Measurements from ENCODE around the gene PRDM15.

Gene PRDM15

DNA sequence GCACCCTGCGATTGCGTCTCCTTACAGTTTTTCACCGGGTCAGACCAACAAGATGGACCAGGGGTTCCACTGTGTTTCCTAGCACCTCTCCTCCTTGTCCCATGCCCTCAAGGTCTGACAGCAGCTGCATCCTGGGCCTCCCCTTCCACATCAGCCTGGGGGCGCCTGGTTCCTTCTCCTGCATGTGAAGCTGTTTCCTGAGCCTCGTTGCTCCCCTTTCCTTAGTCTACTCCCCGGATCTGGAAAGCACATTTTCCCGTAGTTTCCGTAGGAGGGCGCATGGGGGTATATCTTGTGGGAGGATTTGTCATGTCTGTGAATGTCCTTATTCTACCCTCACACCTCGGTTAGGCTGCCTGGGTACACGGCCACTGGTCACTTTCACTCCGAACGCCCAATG, 6.1 kb downstream of the PRDM15 start:
- TF ChIP-seq CTCF (conservative IDR thresholded peaks at IDR 0.05; ENCODE audit: low read depth, low read length) = no peak
- H3K4me3 ChIP-seq (ENCODE audit: low read depth, low read length) = no peak overlapping the region
- DNase-seq (ENCODE audit: low read depth) = no peak

DNA sequence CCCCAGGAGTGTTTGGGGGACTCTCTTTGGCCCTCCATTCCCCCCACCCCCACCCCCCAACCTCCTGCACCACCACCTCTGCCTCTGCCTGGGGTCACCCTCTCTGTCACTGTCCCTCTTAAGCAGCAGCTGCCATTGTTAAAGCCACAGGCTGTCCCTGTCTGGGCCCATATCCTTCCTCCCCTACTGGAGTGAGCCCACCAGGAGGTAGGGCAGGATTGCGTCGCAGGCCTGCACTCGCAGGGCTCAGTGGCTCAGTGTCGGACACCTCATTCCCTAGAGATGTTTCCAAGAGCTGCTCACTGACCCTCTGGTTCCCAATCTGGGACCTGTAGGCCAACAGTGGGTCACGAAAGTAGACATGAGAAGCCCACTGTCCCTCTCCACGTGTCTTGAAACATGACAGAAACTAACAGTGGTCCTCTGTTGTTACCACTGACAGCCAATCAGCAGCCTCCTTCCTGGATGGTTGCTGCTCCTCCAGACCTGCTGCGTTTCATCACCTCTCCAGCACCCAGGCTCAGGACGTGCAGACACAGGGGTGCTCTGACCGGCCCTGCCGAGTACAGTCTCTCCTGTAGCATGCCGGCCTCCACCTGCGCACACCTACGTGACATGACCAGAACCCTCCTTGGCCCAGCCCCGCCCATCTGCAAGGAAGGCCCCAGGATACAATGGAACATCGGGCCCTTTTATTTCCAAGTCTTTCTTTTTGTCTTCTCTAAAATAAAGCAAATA, 7.7 kb downstream of the PRDM15 start:
- DNase-seq (ENCODE audit: low read depth) = no peak
- no peak for TF ChIP-seq CTCF (conservative IDR thresholded peaks at IDR 0.05; ENCODE audit: low read depth, low read length)
- no peak overlapping the region for H3K4me3 ChIP-seq (ENCODE audit: low read depth, low read length)

DNA sequence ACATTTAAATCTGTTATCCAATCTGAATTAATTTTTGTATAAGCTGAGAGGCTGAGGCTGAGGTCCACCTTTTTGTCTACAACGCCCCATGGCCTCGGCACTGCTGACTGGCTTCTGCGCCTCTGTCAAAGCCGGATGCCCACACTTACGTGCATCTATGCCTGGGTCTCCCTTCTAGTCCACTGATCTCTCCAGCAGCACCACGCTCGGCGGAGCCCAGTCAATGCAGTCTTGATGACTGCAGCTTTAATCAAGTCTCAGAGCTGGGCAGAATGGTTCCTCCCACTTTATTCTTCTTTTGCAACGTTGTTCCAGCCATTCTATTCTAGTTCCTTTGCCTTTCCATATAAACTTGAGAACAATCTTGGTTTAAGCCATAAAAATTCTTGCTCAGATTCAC, 9.4 kb downstream of the PRDM15 start:
- no peak for DNase-seq (ENCODE audit: low read depth)
- TF ChIP-seq CTCF (conservative IDR thresholded peaks at IDR 0.05; ENCODE audit: low read depth, low read length) = no peak
- no peak overlapping the region for H3K4me3 ChIP-seq (ENCODE audit: low read depth, low read length)

DNA sequence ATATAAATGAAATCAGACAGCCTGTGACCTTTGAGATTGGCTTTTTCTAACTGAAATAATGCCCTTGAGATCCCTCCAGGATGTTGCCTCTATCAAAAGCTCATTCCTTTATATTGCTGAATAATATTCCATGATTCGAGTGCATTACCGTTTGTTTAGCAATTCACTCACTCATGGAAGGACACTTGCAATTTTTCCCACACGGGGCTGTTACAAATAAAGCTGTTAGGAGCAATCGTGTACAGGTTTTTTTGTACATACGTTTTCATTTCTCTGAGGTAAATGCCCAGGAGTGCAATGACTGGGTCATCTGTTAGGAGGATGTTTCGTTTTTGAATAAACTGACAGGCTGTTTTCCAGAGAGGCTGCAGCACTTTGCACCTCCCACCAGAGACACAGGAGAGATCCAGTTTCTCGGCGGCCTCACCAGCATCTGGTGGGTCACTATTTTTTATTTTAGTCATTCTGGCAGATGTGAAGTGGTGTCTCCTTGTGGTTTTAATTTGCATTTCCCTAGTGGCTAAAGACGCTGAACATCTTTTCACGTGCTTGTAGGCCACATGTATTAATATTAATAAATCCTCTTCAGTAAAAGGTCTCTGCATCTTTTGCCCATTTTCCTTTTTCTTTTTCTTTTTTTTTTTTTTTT, 11.0 kb downstream of the PRDM15 start:
- TF ChIP-seq CTCF (conservative IDR thresholded peaks at IDR 0.05; ENCODE audit: low read depth, low read length) = no peak
- no peak overlapping the region for H3K4me3 ChIP-seq (ENCODE audit: low read depth, low read length)
- DNase-seq (ENCODE audit: low read depth) = peak; percentile 34

GRCh38 chr21:41867313-41867712, 11.8 kb downstream of the PRDM15 start:
- TF ChIP-seq CTCF (conservative IDR thresholded peaks at IDR 0.05; ENCODE audit: low read depth, low read length) = no peak
- DNase-seq (ENCODE audit: low read depth) = no peak
- H3K4me3 ChIP-seq (ENCODE audit: low read depth, low read length) = no peak overlapping the region

GRCh38 chr21:41866274-41866809, 12.8 kb downstream of the PRDM15 start:
- no peak overlapping the region for H3K4me3 ChIP-seq (ENCODE audit: low read depth, low read length)
- DNase-seq (ENCODE audit: low read depth) = no peak
- no peak for TF ChIP-seq CTCF (conservative IDR thresholded peaks at IDR 0.05; ENCODE audit: low read depth, low read length)
